Measurements from ENCODE around the gene E2F1.

The E2F1 gene

DNA sequence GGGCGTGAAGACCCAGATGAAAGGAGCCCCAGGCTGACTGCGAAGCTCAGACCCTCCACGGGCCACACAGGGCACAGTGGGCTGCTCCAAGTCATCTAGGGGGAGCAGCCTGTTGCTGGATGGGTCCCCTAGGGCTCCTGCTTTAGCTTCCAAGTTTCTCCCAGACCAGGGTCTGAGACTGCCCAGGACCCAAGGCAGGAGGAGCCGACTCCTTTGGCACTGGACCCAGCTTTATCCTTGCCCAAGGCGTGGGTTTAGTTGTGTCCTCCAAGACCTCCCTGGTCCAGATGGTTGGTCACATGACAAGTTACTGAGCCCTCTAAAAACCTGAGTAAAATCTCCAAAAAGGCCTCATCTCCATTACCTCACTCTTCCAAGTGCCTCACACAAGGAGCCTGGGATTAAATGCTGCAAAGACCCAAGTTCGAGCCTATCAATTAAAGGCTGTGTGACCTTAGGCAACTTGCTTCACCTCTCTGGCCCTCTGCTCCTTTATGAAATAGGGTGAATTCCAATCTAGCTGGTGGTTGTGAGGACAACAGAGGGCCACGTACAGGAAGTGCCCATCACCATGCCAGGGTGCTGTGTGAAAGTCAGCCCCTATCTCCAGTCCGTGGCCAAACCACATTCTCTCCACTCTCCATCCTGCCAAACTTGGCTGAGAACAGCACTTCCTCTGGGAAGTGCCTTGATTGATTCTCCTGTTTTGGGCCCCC is 14.5 kb downstream of the E2F1 start:
- no peak for DNase-seq (ENCODE audit: low read depth)

DNA sequence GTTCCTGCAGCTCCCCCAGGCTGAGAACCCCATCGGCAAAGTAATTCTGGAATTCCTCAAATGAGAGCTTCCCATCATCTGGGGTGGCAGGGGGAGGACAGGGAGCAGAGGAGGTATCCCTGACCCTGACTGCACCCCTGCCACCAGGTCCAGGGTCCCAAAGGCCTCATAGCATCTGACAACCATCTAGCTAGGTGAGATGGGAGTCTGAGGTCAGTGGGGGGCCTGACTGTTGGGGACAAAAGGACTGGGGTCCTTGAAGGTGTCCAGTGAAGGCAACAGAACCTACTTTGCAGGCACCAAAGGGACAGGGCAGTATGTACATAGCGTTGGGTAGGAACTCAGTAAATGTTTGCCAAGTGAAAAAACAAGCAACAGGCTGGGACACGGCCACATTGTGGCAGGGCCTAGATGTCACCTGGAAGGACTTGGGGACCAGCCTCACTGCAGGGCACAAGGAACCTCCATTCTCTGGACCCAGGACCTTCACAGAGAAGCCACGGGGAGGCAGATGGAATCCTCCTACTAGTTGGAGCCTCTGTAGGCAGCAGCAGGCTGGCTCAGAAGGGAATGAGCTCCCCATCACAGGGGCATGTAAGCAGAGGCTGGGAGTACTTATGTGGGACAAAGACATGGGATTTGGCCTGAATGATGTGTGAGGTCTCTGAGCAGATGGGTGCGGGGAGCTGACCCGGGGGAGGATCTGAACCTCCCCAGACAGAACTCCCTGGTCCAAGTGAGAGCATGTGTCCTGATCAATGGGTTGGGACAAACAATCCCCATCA is 15.3 kb downstream of the E2F1 start:
- DNase-seq (ENCODE audit: low read depth), result no peak

- DNase-seq (ENCODE audit: low read depth), result no peak
Measured at GRCh38 chr20:33669873-33670640, 16.1 kb downstream of the E2F1 start.

DNA sequence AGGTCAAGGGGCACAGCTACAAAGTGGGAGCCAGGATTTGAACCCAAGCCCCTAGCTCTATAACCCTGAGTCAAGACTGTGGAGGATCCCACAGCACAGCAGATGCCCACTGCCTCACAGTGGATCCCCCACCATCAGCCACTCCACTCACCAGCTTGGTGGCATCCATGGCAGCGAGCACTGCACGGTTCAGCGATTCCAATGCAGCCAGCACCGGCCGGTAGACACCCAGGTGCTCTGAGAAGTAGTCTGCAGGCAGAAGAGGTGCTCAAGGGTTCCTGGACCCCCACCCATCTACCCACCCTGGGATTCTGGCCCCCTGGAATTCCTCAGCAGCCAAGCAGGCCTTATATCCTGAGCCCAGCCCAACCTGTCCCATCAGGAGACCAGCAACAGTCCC is 17.0 kb downstream of the E2F1 start:
- no peak for DNase-seq (ENCODE audit: low read depth)

GRCh38 chr20:33668466-33669155 is 17.6 kb downstream of the E2F1 start:
- no peak for DNase-seq (ENCODE audit: low read depth)

- DNase-seq (ENCODE audit: low read depth), result peak; percentile 50
Measured at GRCh38 chr20:33667676-33668465, 18.3 kb downstream of the E2F1 start.

DNA sequence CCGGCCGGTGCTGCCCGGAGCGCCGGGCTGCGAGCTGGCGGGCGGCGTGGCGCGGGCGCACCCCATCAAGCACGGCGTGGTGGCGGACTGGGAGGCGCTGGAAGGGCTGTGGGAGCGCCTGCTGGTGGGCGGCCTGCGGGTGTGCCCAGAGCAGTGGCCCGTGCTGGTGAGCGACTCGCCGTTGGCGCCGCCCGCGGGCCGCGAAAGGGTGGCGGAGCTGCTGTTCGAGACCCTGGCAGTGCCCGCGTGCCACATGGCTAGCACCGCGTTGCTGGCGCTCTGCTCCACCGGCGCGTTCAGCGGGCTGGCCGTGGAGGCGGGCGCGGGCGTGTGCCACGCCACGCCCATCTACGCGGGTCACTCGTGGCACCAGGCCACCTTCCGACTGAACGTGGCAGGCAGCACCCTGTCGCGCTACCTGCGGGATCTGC is 18.9 kb downstream of the E2F1 start:
- DNase-seq (ENCODE audit: low read depth), result no peak

DNA sequence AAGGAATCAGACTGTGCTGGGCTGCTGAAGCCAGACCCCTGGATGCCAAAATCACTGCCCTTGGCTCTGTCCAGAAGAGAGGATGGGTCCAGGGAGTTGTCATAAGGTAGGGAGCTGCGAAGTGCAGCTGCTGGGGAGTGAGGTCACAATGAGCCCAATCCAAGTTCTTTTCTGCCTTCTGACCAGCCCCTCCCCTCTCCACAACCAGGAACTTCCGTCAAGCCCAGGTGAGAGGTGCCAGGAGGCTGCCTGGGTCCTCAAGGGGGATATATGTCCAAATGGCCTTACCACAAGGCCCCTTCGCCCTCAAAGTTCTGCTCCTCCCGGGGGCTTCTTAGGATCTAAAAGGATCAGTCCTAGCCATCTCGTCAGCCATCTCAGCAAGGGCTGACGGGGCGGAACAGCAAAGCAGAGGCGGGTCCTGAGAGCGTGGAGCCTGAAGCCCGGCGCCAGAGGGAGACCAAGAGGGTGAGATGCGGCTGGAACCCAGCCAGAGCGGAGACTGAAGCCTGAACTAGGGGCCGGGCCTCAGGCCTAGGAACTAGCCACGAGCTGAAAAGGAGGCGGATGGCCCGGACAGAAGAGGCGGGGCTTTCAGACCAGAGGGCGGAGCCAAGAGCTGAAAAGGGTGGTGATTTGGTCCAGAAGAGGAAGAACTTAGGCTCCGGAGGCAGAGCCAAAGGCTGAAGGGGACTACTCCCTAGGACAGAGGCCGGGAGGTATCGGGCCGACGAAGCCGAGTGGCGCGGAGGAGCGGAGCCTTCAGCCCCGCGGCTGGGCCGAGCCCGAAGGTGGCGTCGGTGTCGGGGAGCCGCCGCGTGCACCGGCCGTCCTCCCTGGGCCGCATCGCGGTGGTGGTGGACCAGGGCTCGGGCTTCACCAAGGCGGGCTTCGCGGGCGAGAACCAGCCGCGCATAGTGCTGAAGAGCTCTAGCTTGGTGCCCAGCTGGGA is 19.6 kb downstream of the E2F1 start, which contains the start of gene ACTL10:
Gene ACTL10, plus strand, starts transcription at position 651 of the 952 bp plus-strand sequence. CDS start 555 bp downstream, outside the sequence.
- peak; percentile 46 for DNase-seq (ENCODE audit: low read depth)

- DNase-seq (ENCODE audit: low read depth), result no peak
Measured at GRCh38 chr20:33664762-33665144, 21.4 kb downstream of the E2F1 start.

GRCh38 chr20:33664085-33664761 is 22.0 kb downstream of the E2F1 start:
- no peak for DNase-seq (ENCODE audit: low read depth)

- peak; percentile 65 for DNase-seq (ENCODE audit: low read depth)
Measured at GRCh38 chr20:33663161-33664084, 22.8 kb downstream of the E2F1 start.

DNA sequence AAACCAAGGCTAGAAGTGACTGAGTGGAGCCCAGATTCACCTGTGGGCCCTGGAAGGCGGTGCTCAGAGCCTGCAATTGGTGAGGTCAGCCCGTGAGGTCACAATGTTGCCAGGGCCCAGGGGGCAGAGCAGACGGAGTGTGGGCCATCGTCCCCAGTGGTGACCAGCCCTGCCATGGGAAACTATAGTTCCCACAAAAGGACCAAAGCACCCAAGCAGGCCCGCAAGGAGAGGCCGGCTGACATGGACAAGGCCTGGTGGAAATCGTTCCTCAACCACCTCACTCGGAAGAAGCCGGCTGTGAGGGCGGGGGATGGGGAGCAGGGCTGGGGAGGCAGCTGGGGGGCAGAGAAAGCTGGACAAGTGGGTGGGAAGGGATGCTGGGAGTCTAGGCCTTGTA is 24.0 kb downstream of the E2F1 start, which contains the start of gene C20orf144:
Gene C20orf144, plus strand, starts transcription at position 156 of the 400 bp plus-strand sequence. Its CDS starts 19 bp downstream, at position 175.
- no peak for DNase-seq (ENCODE audit: low read depth)

DNA sequence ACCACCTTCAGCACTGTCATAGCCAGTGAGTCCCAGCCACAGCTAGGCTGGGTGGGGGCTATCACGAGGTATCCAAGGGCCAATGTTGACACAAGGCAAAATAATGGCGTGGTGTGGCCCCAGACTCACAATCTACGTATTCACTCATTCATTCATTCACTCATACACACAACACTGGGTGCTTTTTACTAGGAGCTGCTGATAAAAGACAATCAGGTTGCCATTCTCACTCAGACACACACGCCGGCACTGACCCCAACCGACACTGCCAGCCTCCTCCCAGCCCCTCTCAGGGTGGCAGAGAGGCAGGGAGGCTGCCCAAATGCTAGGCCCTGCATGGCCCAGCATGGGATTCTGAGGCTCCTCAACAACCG is 25.5 kb downstream of the E2F1 start:
- DNase-seq (ENCODE audit: low read depth), result no peak

- no peak for DNase-seq (ENCODE audit: low read depth)
Measured at GRCh38 chr20:33660035-33660684, 26.0 kb downstream of the E2F1 start.

DNA sequence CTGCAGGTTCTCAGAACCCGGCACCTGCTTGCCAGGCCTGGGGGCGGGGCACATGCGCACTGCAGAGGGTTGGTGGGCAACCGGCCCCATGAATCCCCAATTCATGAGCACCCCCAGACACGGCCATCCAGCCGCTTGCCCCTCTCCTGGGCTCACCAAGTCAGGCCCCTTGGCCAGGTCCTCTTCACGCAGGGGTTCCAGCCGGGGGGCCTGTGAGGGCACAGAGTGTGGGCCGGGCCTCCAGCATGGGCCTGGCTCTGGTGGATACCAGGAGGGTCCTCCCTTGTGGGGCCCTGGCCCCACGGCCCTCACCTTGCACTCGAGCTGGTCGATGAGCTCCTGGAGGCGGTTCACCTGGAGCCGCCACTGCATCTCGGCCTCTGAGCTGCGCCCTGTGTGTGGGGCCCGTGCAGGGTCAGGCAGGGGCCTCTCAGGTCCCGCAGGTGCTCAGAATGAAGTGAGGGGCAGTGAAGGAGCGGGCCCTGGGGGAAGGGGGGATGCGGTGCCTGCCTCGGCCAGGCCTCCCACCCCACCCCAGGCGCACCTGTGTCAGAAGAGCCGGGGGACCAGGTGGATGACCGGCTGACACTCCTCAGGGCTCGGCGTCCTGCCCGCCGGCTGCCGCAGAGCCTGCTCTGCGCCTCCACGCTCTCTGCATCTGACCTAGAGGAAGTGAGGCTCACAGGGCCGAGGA is 26.7 kb downstream of the E2F1 start:
- DNase-seq (ENCODE audit: low read depth), result no peak

DNA sequence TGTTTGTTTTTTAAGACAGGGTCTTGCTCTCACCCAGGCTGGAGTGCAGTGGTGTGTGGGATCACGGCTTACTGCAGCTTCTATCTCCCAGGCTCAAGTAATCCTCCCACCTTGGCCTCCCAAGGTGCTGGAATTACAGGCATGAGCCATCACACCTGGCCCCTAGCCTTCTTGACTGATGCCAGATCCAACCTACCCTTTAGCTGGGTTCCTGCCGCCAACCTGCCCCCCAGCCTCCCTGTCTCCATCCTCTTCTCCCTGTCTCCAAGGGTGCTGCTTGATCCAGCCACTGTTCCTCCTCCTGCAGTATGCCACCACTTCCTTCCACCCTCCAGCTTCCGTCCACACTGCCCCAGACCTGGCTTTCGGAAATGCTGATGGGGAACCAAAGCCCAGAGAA is 27.3 kb downstream of the E2F1 start:
- DNase-seq (ENCODE audit: low read depth), result no peak

GRCh38 chr20:33658510-33658909 is 27.7 kb downstream of the E2F1 start:
- DNase-seq (ENCODE audit: low read depth), result no peak

Measured in stimulated activated CD8-positive, alpha-beta memory T cell treated with anti-CD3 and anti-CD28 coated beads, Interleukin-15, amount 100 ng/mL, for 24 hours (primary cell).